Prostate gland (tissue), 2 donors: Measurements from ENCODE around the gene MPV17. TPM values are rescaled to one million over a fixed set of nuclear protein-coding genes. Genes with fewer than 3 reads are reported as not detected.
A peak's percentile ranks its signal among the peaks of the same experiment; 100 is the strongest.

Experiments
- DNase-seq: peaks from one replicate; pipeline ENCODE4 v3.0.0-alpha.2; 2019; ENCODE audit warnings: low spot score
- H3K27ac ChIP-seq, 2 donors: fragments of 200-600 bp; sonication (generic); 2 replicates each; pipeline ENCODE4 v1.5.1; 2017 to 2019
- H3K27me3 ChIP-seq: fragments of 200-600 bp; sonication (generic); replicated peaks from 2 replicates; pipeline ENCODE4 v1.5.1; 2019; ENCODE audit not compliant: insufficient read depth
- H3K36me3 ChIP-seq, 2 donors: fragments of 200-600 bp; sonication (generic); 1 replicate in 1 of 2; 2 replicates in 1 of 2; pipeline versions ENCODE4 v1.5.1 to v1.8.1; 2017 to 2019
- H3K4me1 ChIP-seq: fragments of 200-600 bp; sonication (generic); replicated peaks from 2 replicates; pipeline ENCODE4 v1.5.1; 2019
- H3K4me3 ChIP-seq, 2 donors: fragments of 200-600 bp; sonication (generic); 2 replicates each; pipeline ENCODE4 v1.5.1; 2017 to 2019
- H3K9me3 ChIP-seq: fragments of 200-600 bp; sonication (generic); 2 replicates; pipeline ENCODE4 v1.5.1; 2017
- POLR2A ChIP-seq: fragments of 450-650 bp; IDR thresholded peaks from one replicate; pipeline ENCODE4 v1.6.1; 2016; ENCODE audit warnings: antibody characterized with exemption, mild to moderate bottlenecking
- POLR2AphosphoS5 ChIP-seq: sonication (generic); formaldehyde crosslinking; IDR thresholded peaks from one replicate; pipeline ENCODE4 v1.6.1; 2017; ENCODE audit warnings: antibody characterized with exemption
- WGBS: methylation state at CpG from one replicate; pipeline ENCODE4 v1.1.5; 2018; 5-methylcytosine and 5-hydroxymethylcytosine counted together
- intact Hi-C: fragments of 100-400 bp; cut with DNase I; formaldehyde crosslinking; loops from one replicate; pipeline ENCODE4 v1.14.2; 2022
- total RNA-seq, 2 donors: library from RNA; depleted of rRNA; stranded (reverse); fragments of >200 nt; gene quantifications; one replicate each; pipeline ENCODE4 v1.1.0, GENCODE V29; 2016
- TF ChIP-seq, protein P1 (sequence below), 4 experiments: fragments of 200-600 bp in 2 of 4; fragments of 450-650 bp in 2 of 4; sonication (generic) in 2 of 4; IDR thresholded peaks; 1 replicate in 3 of 4; 2 replicates in 1 of 4; pipeline ENCODE4 v1.5.1; 2016 to 2019; ENCODE audit warnings: antibody characterized with exemption in 4 of 4, mild to moderate bottlenecking in 2 of 4, moderate library complexity in 2 of 4

Gene MPV17, protein sequence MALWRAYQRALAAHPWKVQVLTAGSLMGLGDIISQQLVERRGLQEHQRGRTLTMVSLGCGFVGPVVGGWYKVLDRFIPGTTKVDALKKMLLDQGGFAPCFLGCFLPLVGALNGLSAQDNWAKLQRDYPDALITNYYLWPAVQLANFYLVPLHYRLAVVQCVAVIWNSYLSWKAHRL
- 10 to 100 TPM; 82.5 to 90.3 TPM for total RNA-seq

DNA sequence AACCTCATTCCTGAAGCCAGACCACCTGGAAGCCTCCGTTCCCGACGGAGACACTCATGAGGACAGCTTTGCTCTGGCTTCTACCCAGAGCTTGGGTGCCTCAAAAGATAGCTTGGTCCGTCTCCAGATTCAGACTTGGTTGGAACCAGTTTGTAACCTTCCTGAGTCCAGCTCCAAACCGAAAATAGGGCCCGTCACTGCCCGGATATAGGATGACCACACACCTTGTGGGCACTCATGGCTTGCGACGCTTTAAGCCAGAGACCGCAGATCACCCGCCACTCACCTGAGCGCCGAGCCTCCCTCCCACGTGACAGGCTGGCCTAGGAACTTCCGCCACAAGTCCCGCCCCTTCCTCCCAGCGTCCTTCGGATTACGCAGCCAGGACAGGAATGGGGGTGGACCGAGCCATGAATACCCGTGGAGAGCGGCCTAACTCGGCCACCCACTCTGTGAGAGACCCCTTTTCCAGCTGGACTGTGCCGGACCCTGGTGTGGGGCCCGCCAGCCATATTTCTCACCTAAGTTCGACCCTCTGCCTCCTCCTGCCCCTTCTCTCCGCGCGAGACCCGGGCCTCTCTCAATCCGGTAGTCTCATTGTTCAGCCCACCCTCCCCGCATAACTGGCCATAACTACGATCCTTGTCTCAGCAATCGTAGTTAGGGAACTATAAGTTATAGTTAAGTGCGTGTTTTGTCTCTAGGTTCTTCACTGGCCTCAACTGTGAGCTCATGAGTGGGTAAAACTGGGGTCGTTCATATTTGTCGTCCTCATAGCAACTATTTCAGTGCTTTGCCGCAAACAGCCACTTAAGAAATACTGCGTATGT is at the start of gene MPV17:
Gene MPV17, minus strand, starts transcription at position 332 of the 830 bp plus-strand sequence. CDS start 580 bp downstream, outside the sequence.
- peak within 1 kb of the TSS; percentile 61 to 64 for H3K4me3 ChIP-seq
- peaks cover 3 to 4% of the 10 kb centered on the region in 2 donors for H3K36me3 ChIP-seq
- H3K27me3 ChIP-seq = no peaks in the 10 kb centered on the region
- TF ChIP-seq POLR2A = peak; percentile 84
- peak; percentile 98 for TF ChIP-seq POLR2AphosphoS5
- TF ChIP-seq, protein P1, sequence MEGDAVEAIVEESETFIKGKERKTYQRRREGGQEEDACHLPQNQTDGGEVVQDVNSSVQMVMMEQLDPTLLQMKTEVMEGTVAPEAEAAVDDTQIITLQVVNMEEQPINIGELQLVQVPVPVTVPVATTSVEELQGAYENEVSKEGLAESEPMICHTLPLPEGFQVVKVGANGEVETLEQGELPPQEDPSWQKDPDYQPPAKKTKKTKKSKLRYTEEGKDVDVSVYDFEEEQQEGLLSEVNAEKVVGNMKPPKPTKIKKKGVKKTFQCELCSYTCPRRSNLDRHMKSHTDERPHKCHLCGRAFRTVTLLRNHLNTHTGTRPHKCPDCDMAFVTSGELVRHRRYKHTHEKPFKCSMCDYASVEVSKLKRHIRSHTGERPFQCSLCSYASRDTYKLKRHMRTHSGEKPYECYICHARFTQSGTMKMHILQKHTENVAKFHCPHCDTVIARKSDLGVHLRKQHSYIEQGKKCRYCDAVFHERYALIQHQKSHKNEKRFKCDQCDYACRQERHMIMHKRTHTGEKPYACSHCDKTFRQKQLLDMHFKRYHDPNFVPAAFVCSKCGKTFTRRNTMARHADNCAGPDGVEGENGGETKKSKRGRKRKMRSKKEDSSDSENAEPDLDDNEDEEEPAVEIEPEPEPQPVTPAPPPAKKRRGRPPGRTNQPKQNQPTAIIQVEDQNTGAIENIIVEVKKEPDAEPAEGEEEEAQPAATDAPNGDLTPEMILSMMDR (IDR thresholded peaks at IDR 0.05) = no peak
- WGBS = under 1% methylated on average over 36 of the region's 39 CpGs
- peak; percentile 92 for DNase-seq
- H3K27ac ChIP-seq = peak within 1 kb of the TSS; percentile 87 to 92
- H3K4me1 ChIP-seq = peaks cover 10% of the 10 kb centered on the region
- intact Hi-C loops = loop anchor here (5.0 kb wide), 1 partner anchor 34 kb away; the partner anchor contains the start of gene GTF3C2
- H3K9me3 ChIP-seq = no peaks in the 10 kb centered on the region

DNA sequence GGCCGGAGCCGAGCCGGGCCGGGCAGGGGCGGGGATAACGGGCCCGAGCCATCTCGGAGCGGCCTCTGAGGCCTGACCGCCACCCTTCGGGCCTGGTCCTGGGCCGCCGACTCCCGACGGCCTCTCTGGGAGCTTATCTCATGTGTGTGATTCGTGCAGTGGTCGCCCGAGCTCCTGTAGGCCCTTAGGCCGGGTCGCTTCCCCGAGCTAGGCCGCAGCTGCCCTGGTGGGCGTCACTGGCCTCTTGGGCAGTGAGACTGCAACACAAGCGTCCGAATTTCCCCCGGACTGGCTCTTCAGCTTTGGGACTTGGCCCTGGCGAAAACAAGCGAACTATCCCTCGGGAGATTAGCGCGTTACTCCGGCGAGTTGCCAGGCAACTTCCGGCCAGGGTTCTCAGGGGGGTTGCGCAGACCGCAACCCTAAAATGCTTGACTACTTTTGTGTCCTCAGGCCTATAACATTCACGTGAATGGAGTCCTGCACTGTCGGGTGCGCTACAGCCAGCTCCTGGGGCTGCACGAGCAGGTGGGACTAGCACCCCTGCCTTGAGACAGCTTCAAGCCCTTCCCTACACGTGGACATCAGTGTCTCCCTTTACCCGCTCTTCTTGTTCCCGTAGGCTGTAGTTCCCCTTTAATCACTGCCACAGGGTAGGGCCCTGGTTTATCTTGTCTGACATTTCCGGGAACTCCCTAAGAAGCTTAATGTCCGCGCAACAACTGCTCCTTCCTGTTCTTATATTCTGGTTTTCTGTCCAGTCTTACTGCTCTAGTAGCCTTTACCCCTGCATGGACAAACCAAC is 48.1 kb upstream of the MPV17 start:
- intact Hi-C loops = loop anchor here (10.0 kb wide), 1 partner anchor 156 kb away; the partner anchor contains the start of genes ATRAID, CAD and SLC5A6
- peak overlapping the region; percentile 71 to 82 for H3K4me3 ChIP-seq
- peak; percentile 27 for DNase-seq
- H3K36me3 ChIP-seq = peaks cover 23 to 30% of the 10 kb centered on the region in 2 donors
- peak overlapping the region; percentile 83 to 91 for H3K27ac ChIP-seq
- peak; percentile 15 for TF ChIP-seq POLR2A
- TF ChIP-seq, protein P1 (IDR thresholded peaks at IDR 0.05) = no peak
- peak; percentile 5 for TF ChIP-seq POLR2AphosphoS5
- WGBS = 2% methylated on average over 24 of the region's 46 CpGs
- H3K27me3 ChIP-seq = no peaks in the 10 kb centered on the region
- H3K4me1 ChIP-seq = peaks cover 19% of the 10 kb centered on the region
- no peaks in the 10 kb centered on the region for H3K9me3 ChIP-seq

DNA sequence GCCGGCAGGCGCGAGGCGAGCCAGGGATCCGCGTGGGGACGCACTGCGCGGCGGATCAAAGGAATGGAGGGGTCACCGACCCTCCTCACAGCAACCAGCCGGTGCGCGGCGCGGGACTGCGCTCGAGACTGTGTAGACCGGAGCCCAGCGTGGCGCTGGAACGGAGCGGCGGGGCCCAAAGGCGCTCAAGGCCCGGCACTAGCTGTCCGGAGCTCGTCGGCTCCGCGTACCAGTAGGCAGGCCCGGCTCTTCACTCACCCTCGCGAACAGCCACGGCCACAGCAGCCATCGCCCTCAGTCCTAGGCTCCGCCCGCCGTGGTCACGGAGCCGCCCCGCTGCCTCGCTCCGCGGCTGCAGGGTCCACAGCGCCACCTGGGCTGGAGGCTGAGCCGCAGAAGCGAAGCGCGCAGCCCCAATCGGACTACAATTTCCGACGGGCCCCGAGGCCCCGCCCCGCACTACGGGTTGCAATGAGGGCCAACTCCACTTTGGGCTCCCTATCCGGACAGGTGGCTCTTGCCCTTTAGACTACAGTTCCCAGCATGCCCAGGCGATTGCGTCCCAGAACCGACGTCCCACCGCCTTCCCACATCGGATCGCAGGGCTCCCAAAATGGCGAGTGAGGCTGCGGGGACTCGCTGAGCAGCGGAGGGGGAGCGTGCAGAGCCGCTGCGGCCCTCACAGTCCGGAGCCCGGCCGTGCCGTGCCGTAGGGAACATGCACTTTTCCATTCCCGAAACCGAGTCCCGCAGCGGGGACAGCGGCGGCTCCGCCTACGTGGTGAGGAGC is 47.3 kb upstream of the MPV17 start, which contains the start of the genes EIF2B4 and SNX17:
Gene EIF2B4, minus strand, starts transcription at position 313 of the 790 bp plus-strand sequence. Its CDS starts 24 bp downstream, at position 289.
Gene SNX17, plus strand, starts transcription at position 591 of the 790 bp plus-strand sequence. Its CDS starts 128 bp downstream, at position 719.
- intact Hi-C loops = loop anchor here (10.0 kb wide), 1 partner anchor 155 kb away; the partner anchor contains the start of genes ATRAID, CAD and SLC5A6
- peak within 1 kb of the TSS; percentile 71 to 82 for H3K4me3 ChIP-seq
- TF ChIP-seq, protein P1 (IDR thresholded peaks at IDR 0.05) = peak; percentile 54 to 94 (median 80)
- TF ChIP-seq POLR2AphosphoS5 (peak; percentile 99), POLR2A (peak; percentile 60)
- H3K9me3 ChIP-seq = no peaks in the 10 kb centered on the region
- under 1% methylated on average over 80 of the region's 85 CpGs for WGBS
- peak within 1 kb of the TSS; percentile 83 to 91 for H3K27ac ChIP-seq
- peaks cover 19% of the 10 kb centered on the region for H3K4me1 ChIP-seq
- peaks cover 15 to 27% of the 10 kb centered on the region in 2 donors for H3K36me3 ChIP-seq
- no peaks in the 10 kb centered on the region for H3K27me3 ChIP-seq
- DNase-seq = peak; percentile 99
